ENCODE measurements around the gene GTF2A2. TPM values are rescaled to one million over a fixed set of nuclear protein-coding genes. Genes with fewer than 3 reads are reported as not detected.

The GTF2A2 gene
- polyA plus RNA-seq, 1 donor (not counting 4 experiments of a cell fraction or from before 2014, with no cell fraction given) = 77.8 TPM

- H4K20me1 ChIP-seq (ENCODE audit: control insufficient read depth, extremely low read depth, insufficient read depth, low read length) = no peaks in the 10 kb centered on the region
- no peaks in the 10 kb centered on the region for H3K9me3 ChIP-seq (ENCODE audit: control insufficient read depth, low read depth, low read length)
- no peak overlapping the region for H3K27ac ChIP-seq (ENCODE audit: control insufficient read depth, insufficient read depth, low read length)
- no peak overlapping the region for H3K9ac ChIP-seq (ENCODE audit: control insufficient read depth, extremely low read depth, insufficient read depth, low read length)
- H3K9me1 ChIP-seq (ENCODE audit: control insufficient read depth, extremely low read depth, insufficient read depth, low read length) = no peaks in the 10 kb centered on the region
- H3K36me3 ChIP-seq (ENCODE audit: control insufficient read depth in 2 of 2, extremely low read depth in 1 of 2, insufficient read depth in 2 of 2, low read length in 2 of 2) = no peaks in the 10 kb centered on the region
- H3K27me3 ChIP-seq (ENCODE audit: control insufficient read depth, extremely low read depth, insufficient read depth, low read length) = no peaks in the 10 kb centered on the region
- peaks cover 15% of the 10 kb centered on the region for H3K4me1 ChIP-seq (ENCODE audit: control insufficient read depth, extremely low read depth, insufficient read depth, low read length)
- FAIRE-seq = no peak
- dilution Hi-C loops (cut with MboI; ENCODE audit: extremely low pct_ligation_motif_present, low sequenced_read_pairs) = no loop called here
- H3K4me2 ChIP-seq (ENCODE audit: control insufficient read depth, extremely low read depth, insufficient read depth, low read depth, low read length) = no peak overlapping the region
- DNase-seq (ENCODE audit: low read depth, low spot score) = no peak
- no peaks in the 10 kb centered on the region for H3K79me2 ChIP-seq (ENCODE audit: control insufficient read depth, insufficient read depth, low read length)
- no peak overlapping the region for H3K4me3 ChIP-seq (ENCODE audit: control insufficient read depth in 2 of 3, extremely low read depth in 1 of 3, insufficient read depth in 2 of 3, low read depth in 1 of 3, low read length in 3 of 3)
- no peak overlapping the region for H2AFZ ChIP-seq (ENCODE audit: control insufficient read depth, low read length)
- TF ChIP-seq EZH2 (IDR thresholded peaks at IDR 0.05; ENCODE audit: low read length) = no peak
These were observed 61.8 kb downstream of the GTF2A2 start for GRCh38 chr15:59595434-59595915.

GRCh38 chr15:59594991-59595390 is 62.3 kb downstream of the GTF2A2 start:
- Histone ChIP-seq H3K27ac (ENCODE audit: control insufficient read depth, insufficient read depth, low read length) (no peak overlapping the region), H3K27me3 (ENCODE audit: control insufficient read depth, extremely low read depth, insufficient read depth, low read length) (no peaks in the 10 kb centered on the region), H2AFZ (ENCODE audit: control insufficient read depth, low read length) (peak overlapping the region; percentile 28), H3K36me3 (ENCODE audit: control insufficient read depth in 2 of 2, extremely low read depth in 1 of 2, insufficient read depth in 2 of 2, low read length in 2 of 2) (no peaks in the 10 kb centered on the region), H3K9me1 (ENCODE audit: control insufficient read depth, extremely low read depth, insufficient read depth, low read length) (no peaks in the 10 kb centered on the region), H3K9me3 (ENCODE audit: control insufficient read depth, low read depth, low read length) (no peaks in the 10 kb centered on the region), H3K4me1 (ENCODE audit: control insufficient read depth, extremely low read depth, insufficient read depth, low read length) (peaks cover 15% of the 10 kb centered on the region), H3K4me2 (ENCODE audit: control insufficient read depth, extremely low read depth, insufficient read depth, low read depth, low read length) (no peak overlapping the region), H4K20me1 (ENCODE audit: control insufficient read depth, extremely low read depth, insufficient read depth, low read length) (no peaks in the 10 kb centered on the region), H3K79me2 (ENCODE audit: control insufficient read depth, insufficient read depth, low read length) (no peaks in the 10 kb centered on the region), H3K4me3 (ENCODE audit: control insufficient read depth in 2 of 3, extremely low read depth in 1 of 3, insufficient read depth in 2 of 3, low read depth in 1 of 3, low read length in 3 of 3) (no peak overlapping the region), H3K9ac (ENCODE audit: control insufficient read depth, extremely low read depth, insufficient read depth, low read length) (no peak overlapping the region)
- no peak for TF ChIP-seq CTCF (optimal IDR thresholded peaks at IDR 0.05 in 1 of 3, IDR thresholded peaks at IDR 0.05 in 1 of 3, conservative IDR thresholded peaks at IDR 0.05 in 1 of 3; ENCODE audit: extremely low read depth in 1 of 3, insufficient read depth in 2 of 3, low read length in 3 of 3)
- no peak for TF ChIP-seq EZH2 (IDR thresholded peaks at IDR 0.05; ENCODE audit: low read length)
- FAIRE-seq (no peak), DNase-seq (ENCODE audit: low read depth, low spot score) (no peak)
- dilution Hi-C loops (cut with MboI; ENCODE audit: extremely low pct_ligation_motif_present, low sequenced_read_pairs) = no loop called here

- no peaks in the 10 kb centered on the region for H4K20me1 ChIP-seq (ENCODE audit: control insufficient read depth, extremely low read depth, insufficient read depth, low read length)
- H3K36me3 ChIP-seq (ENCODE audit: control insufficient read depth in 2 of 2, extremely low read depth in 1 of 2, insufficient read depth in 2 of 2, low read length in 2 of 2) = no peaks in the 10 kb centered on the region
- no peak overlapping the region for H3K27ac ChIP-seq (ENCODE audit: control insufficient read depth, insufficient read depth, low read length)
- H3K9me1 ChIP-seq (ENCODE audit: control insufficient read depth, extremely low read depth, insufficient read depth, low read length) = no peaks in the 10 kb centered on the region
- peak; percentile 43 for FAIRE-seq
- H3K4me3 ChIP-seq (ENCODE audit: control insufficient read depth in 2 of 3, extremely low read depth in 1 of 3, insufficient read depth in 2 of 3, low read depth in 1 of 3, low read length in 3 of 3) = no peak overlapping the region
- dilution Hi-C loops (cut with MboI; ENCODE audit: extremely low pct_ligation_motif_present, low sequenced_read_pairs) = no loop called here
- DNase-seq (ENCODE audit: low read depth, low spot score) = no peak
- H2AFZ ChIP-seq (ENCODE audit: control insufficient read depth, low read length) = peak overlapping the region; percentile 62
- no peak overlapping the region for H3K9ac ChIP-seq (ENCODE audit: control insufficient read depth, extremely low read depth, insufficient read depth, low read length)
- H3K27me3 ChIP-seq (ENCODE audit: control insufficient read depth, extremely low read depth, insufficient read depth, low read length) = no peaks in the 10 kb centered on the region
- H3K79me2 ChIP-seq (ENCODE audit: control insufficient read depth, insufficient read depth, low read length) = no peaks in the 10 kb centered on the region
- H3K4me2 ChIP-seq (ENCODE audit: control insufficient read depth, extremely low read depth, insufficient read depth, low read depth, low read length) = peak overlapping the region; percentile 12
- peaks cover 15% of the 10 kb centered on the region for H3K4me1 ChIP-seq (ENCODE audit: control insufficient read depth, extremely low read depth, insufficient read depth, low read length)
- no peaks in the 10 kb centered on the region for H3K9me3 ChIP-seq (ENCODE audit: control insufficient read depth, low read depth, low read length)
- no peak for TF ChIP-seq EZH2 (IDR thresholded peaks at IDR 0.05; ENCODE audit: low read length)
- no peak for TF ChIP-seq CTCF (optimal IDR thresholded peaks at IDR 0.05 in 1 of 3, IDR thresholded peaks at IDR 0.05 in 1 of 3, conservative IDR thresholded peaks at IDR 0.05 in 1 of 3; ENCODE audit: extremely low read depth in 1 of 3, insufficient read depth in 2 of 3, low read length in 3 of 3)
These were observed 62.8 kb downstream of the GTF2A2 start for GRCh38 chr15:59594493-59594942.

Data from keratinocyte (primary cell).